H9 (cell line): Measurements from ENCODE around the gene PRXL2C. TPM values are rescaled to one million over a fixed set of nuclear protein-coding genes. Genes with fewer than 3 reads are reported as not detected.

Experiments
- DNase-seq: peaks from one replicate; pipeline ENCODE4 v3.0.0-alpha.2; 2017
- H2AFZ ChIP-seq: one replicate; pipeline ENCODE4 v1.6.1; 2013; ENCODE audit warnings: mild to moderate bottlenecking, low read length, control low read depth, moderate library complexity
- H2AK5ac ChIP-seq: 2 replicates; pipeline ENCODE4 v1.6.1; 2013; ENCODE audit warnings: low read length, control low read depth, mixed read lengths; ENCODE audit not compliant: insufficient read length
- H2BK120ac ChIP-seq: one replicate; pipeline ENCODE4 v1.6.1; 2013; ENCODE audit warnings: low read depth, mild to moderate bottlenecking, low read length, control low read depth, inconsistent platforms; ENCODE audit not compliant: poor library complexity, severe bottlenecking
- H2BK12ac ChIP-seq: 2 replicates; pipeline ENCODE4 v1.6.1; 2013; ENCODE audit warnings: low read length, control low read depth, mixed read lengths, low read depth; ENCODE audit not compliant: insufficient read length
- H2BK15ac ChIP-seq: 2 replicates; pipeline ENCODE4 v1.6.1; 2013; ENCODE audit warnings: low read depth, low read length, control low read depth
- H2BK20ac ChIP-seq: one replicate; pipeline ENCODE4 v1.6.1; 2013; ENCODE audit warnings: low read depth, mild to moderate bottlenecking, low read length, control low read depth, inconsistent platforms; ENCODE audit not compliant: poor library complexity, severe bottlenecking
- H2BK5ac ChIP-seq: 2 replicates; pipeline ENCODE4 v1.6.1; 2013; ENCODE audit warnings: low read length, control low read depth, mixed read lengths; ENCODE audit not compliant: insufficient read length
- H3K14ac ChIP-seq: 2 replicates; pipeline ENCODE4 v1.6.1; 2013; ENCODE audit warnings: low read length, control low read depth; ENCODE audit not compliant: insufficient read depth
- H3K18ac ChIP-seq: 2 replicates; pipeline ENCODE4 v1.6.1; 2013; ENCODE audit warnings: low read depth, mild to moderate bottlenecking, mixed read lengths, low read length, control low read depth; ENCODE audit not compliant: insufficient read length
- H3K23ac ChIP-seq: 2 replicates; pipeline ENCODE4 v1.6.1; 2013; ENCODE audit warnings: low read length, control low read depth, mixed read lengths, low read depth; ENCODE audit not compliant: insufficient read length
- H3K23me2 ChIP-seq: 2 replicates; pipeline ENCODE4 v1.6.1; 2013; ENCODE audit warnings: low read depth, mild to moderate bottlenecking, mixed read lengths, low read length, control low read depth; ENCODE audit not compliant: insufficient read length, poor library complexity, severe bottlenecking
- H3K27ac ChIP-seq: 2 replicates; pipeline ENCODE4 v1.5.1; 2013; ENCODE audit warnings: low read length, control low read depth, mixed read lengths, low read depth; ENCODE audit not compliant: insufficient read length
- H3K27me3 ChIP-seq: 2 replicates; pipeline ENCODE4 v1.6.1; 2013; ENCODE audit warnings: low read length, control low read depth, inconsistent platforms; ENCODE audit not compliant: insufficient read depth
- H3K4ac ChIP-seq: 2 replicates; pipeline ENCODE4 v1.6.1; 2013; ENCODE audit warnings: low read depth, mild to moderate bottlenecking, control low read depth, inconsistent platforms, low read length, moderate library complexity
- H3K4me1 ChIP-seq: 2 replicates; pipeline ENCODE4 v1.6.1; 2013; ENCODE audit warnings: low read length, control low read depth, inconsistent platforms; ENCODE audit not compliant: insufficient read depth
- H3K4me2 ChIP-seq: 2 replicates; pipeline ENCODE4 v1.6.1; 2013; ENCODE audit warnings: low read length, control low read depth, mixed read lengths; ENCODE audit not compliant: insufficient read length, insufficient read depth
- H3K56ac ChIP-seq: 2 replicates; pipeline ENCODE4 v1.6.1; 2013; ENCODE audit warnings: low read depth, mild to moderate bottlenecking, mixed read lengths, low read length, control low read depth; ENCODE audit not compliant: insufficient read length
- H3K79me1 ChIP-seq: 2 replicates; pipeline ENCODE4 v1.6.1; 2013; ENCODE audit warnings: low read depth, mild to moderate bottlenecking, moderate library complexity, low read length, control low read depth, inconsistent platforms; ENCODE audit not compliant: insufficient read depth, poor library complexity, severe bottlenecking
- H3K79me2 ChIP-seq: 2 replicates; pipeline ENCODE4 v1.6.1; 2013; ENCODE audit warnings: low read length, control low read depth, inconsistent platforms; ENCODE audit not compliant: insufficient read depth
- H3K9ac ChIP-seq: 2 replicates; pipeline ENCODE4 v1.6.1; 2013; ENCODE audit warnings: low read length, control low read depth, mixed read lengths; ENCODE audit not compliant: insufficient read length; ENCODE audit errors: extremely low read depth
- H3K9me3 ChIP-seq: one replicate; pipeline ENCODE4 v1.6.1; 2013; ENCODE audit warnings: low read depth, low read length, inconsistent platforms; ENCODE audit not compliant: control insufficient read depth
- H3T11ph ChIP-seq: one replicate; pipeline ENCODE4 v1.6.1; 2013; ENCODE audit warnings: mild to moderate bottlenecking, low read length, control low read depth, inconsistent platforms
- H4K20me1 ChIP-seq: one replicate; pipeline ENCODE4 v1.6.1; 2013; ENCODE audit not compliant: control insufficient read depth, insufficient read length, insufficient read depth
- H4K5ac ChIP-seq: 2 replicates; pipeline ENCODE4 v1.6.1; 2013; ENCODE audit warnings: low read depth, mild to moderate bottlenecking, mixed read lengths, low read length, control low read depth; ENCODE audit not compliant: insufficient read length
- H4K8ac ChIP-seq: replicated peaks from 2 replicates; pipeline ENCODE4 v1.6.1; 2013; ENCODE audit warnings: low read length, control low read depth, mixed read lengths, low read depth; ENCODE audit not compliant: insufficient read length
- H4K91ac ChIP-seq: 2 replicates; pipeline ENCODE4 v1.6.1; 2013; ENCODE audit warnings: low read depth, mild to moderate bottlenecking, moderate library complexity, mixed read lengths, low read length, control low read depth; ENCODE audit not compliant: insufficient read length
- H3K27ac Mint-ChIP-seq, 3 experiments: 2 replicates in 2 of 3; 3 replicates in 1 of 3; pipeline ENCODE4 v1.8.0; 2020 to 2021; ENCODE audit warnings: mixed read lengths in 3 of 3, mild to moderate bottlenecking in 1 of 3, moderate library complexity in 1 of 3
- H3K27me3 Mint-ChIP-seq: 2 replicates; pipeline ENCODE4 v1.8.0; 2021; ENCODE audit warnings: low read depth, mild to moderate bottlenecking, moderate library complexity, mixed read lengths
- H3K36me3 Mint-ChIP-seq, 3 experiments: 2 replicates in 2 of 3; 3 replicates in 1 of 3; pipeline ENCODE4 v1.8.0; 2020 to 2021; ENCODE audit warnings: low read depth in 3 of 3, mixed read lengths in 3 of 3; ENCODE audit not compliant: insufficient read depth in 1 of 3
- H3K4me1 Mint-ChIP-seq, 2 experiments: 2 replicates each; pipeline ENCODE4 v1.8.0; 2020; ENCODE audit warnings: mixed read lengths in 2 of 2
- H3K4me3 Mint-ChIP-seq, 2 experiments: 2 replicates in 1 of 2; 3 replicates in 1 of 2; pipeline ENCODE4 v1.8.0; 2020 to 2021; ENCODE audit warnings: mild to moderate bottlenecking in 2 of 2, mixed read lengths in 2 of 2, moderate library complexity in 1 of 2
- H3K9me3 Mint-ChIP-seq, 2 experiments: 2 replicates in 1 of 2; 3 replicates in 1 of 2; pipeline ENCODE4 v1.8.0; 2020; ENCODE audit warnings: mild to moderate bottlenecking in 2 of 2, mixed read lengths in 2 of 2, moderate library complexity in 1 of 2
- WGBS: extraction: QIAGEN DNeasy Blood & Tissue Kit; methylation state at CpG from one replicate; pipeline ENCODE4 v1.1.7; 2013; ENCODE audit warnings: missing lambda C conversion rate, low lambda C conversion rate, mixed read lengths; ENCODE audit not compliant: insufficient read length; ENCODE audit errors: extremely low coverage; 5-methylcytosine and 5-hydroxymethylcytosine counted together
- total RNA-seq: library from RNA; stranded (reverse); gene quantifications from 2 replicates; pipeline ENCODE4 v1.2.1, GENCODE V29; 2021
- TF ChIP-seq, protein P1 (sequence below): fragments of 200-600 bp; sonication (generic); conservative IDR thresholded peaks from 3 replicates; pipeline ENCODE4 v1.8.0; 2021; ENCODE audit warnings: antibody characterized with exemption, mild to moderate bottlenecking

Gene PRXL2C
- total RNA-seq, 1 experiment from 2014 or later, result 4.7 TPM

DNA sequence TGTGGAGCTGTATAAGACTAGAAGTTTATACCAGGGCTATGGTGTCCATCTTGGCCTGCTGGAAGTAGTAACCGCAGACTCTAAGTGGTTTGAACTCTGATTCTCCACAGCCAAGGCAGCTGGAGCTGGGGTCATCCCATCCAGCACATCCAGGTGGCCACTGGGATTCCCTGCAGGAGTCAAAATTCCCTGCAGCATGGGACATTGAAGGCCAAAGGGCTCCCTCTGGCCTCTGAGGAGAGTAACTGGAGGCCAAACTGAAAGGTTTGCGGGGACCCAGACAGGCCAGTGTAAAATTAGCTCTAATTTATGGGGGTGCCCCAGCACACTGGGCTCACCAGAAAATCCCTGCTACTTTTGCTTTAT, 12.2 kb upstream of the PRXL2C start:
- Histone ChIP-seq H4K5ac (no peak overlapping the region), H2BK120ac (no peak overlapping the region), H3K79me2 (no peaks in the 10 kb centered on the region), H3K23me2 (no peaks in the 10 kb centered on the region), H4K8ac (no peak overlapping the region), H3K56ac (no peak overlapping the region), H3K9ac (no peak overlapping the region), H4K20me1 (no peaks in the 10 kb centered on the region), H2BK5ac (no peak overlapping the region), H2BK20ac (no peak overlapping the region), H2BK15ac (no peak overlapping the region), H2BK12ac (no peak overlapping the region), H3K18ac (no peak overlapping the region), H2AK5ac (no peak overlapping the region), H2AFZ (no peak overlapping the region), H3K9me3 (no peaks in the 10 kb centered on the region), H4K91ac (no peak overlapping the region), H3K4me2 (no peak overlapping the region), H3K79me1 (no peaks in the 10 kb centered on the region), H3T11ph (no peak overlapping the region), H3K27me3 (no peaks in the 10 kb centered on the region), H3K14ac (no peak overlapping the region), H3K4me1 (no peaks in the 10 kb centered on the region), H3K27ac (no peak overlapping the region), H3K4ac (no peak overlapping the region), H3K23ac (no peak overlapping the region)
- Mint-ChIP-seq H3K27ac (no peak overlapping the region), H3K36me3 (peaks cover 0 to 5% (median 0%) of the 10 kb centered on the region in 3 experiments; a peak in 3 of 7 replicates), H3K9me3 (peaks cover 12 to 16% of the 10 kb centered on the region in 2 experiments), H3K4me1 (0 out of 4 replicates have a peak, but pooled peaks cover 0 to 2% of the 10 kb centered on the region in 2 experiments), H3K4me3 (no peak overlapping the region), H3K27me3 (peaks cover 3% of the 10 kb centered on the region)
- TF ChIP-seq, protein P1, sequence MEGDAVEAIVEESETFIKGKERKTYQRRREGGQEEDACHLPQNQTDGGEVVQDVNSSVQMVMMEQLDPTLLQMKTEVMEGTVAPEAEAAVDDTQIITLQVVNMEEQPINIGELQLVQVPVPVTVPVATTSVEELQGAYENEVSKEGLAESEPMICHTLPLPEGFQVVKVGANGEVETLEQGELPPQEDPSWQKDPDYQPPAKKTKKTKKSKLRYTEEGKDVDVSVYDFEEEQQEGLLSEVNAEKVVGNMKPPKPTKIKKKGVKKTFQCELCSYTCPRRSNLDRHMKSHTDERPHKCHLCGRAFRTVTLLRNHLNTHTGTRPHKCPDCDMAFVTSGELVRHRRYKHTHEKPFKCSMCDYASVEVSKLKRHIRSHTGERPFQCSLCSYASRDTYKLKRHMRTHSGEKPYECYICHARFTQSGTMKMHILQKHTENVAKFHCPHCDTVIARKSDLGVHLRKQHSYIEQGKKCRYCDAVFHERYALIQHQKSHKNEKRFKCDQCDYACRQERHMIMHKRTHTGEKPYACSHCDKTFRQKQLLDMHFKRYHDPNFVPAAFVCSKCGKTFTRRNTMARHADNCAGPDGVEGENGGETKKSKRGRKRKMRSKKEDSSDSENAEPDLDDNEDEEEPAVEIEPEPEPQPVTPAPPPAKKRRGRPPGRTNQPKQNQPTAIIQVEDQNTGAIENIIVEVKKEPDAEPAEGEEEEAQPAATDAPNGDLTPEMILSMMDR, result no peak
- no CpG with 5 or more reads among the region's 2 CpGs for WGBS
- DNase-seq, result peak; percentile 55
